Activated CD4-positive, alpha-beta T cell treated with anti-CD3 and anti-CD28 coated beads for 48 hours (primary cell): ENCODE results near the gene CDH26.
"Not testable (repeated sequence)": the region's sequence is repeated elsewhere in the genome, so short reads cannot be mapped to it uniquely, and the experiment has no call there.

Experiments used
- DNase-seq: peaks from one replicate; pipeline ENCODE4 v3.0.0-alpha.2; 2020

The CDH26 gene

DNA sequence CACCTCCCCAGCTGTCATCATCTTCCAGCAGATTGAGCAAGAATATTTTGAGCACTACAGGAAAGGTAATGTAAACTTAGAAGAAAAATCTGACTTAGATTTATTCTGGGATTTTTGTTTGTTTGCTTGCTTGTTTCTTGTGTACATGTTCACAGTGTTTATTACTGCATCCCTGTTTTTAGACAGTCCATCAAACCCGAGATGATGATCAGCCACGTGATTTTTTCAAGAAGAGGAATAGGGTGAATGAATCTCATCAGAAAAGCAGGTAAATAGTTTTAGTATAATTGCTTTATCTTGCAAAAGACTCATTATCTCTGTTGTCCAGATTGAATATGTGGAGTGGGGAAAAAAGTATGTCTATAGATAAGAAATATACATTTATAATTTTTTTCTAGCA, 16.0 kb upstream of the CDH26 start:
- no peak for DNase-seq

DNA sequence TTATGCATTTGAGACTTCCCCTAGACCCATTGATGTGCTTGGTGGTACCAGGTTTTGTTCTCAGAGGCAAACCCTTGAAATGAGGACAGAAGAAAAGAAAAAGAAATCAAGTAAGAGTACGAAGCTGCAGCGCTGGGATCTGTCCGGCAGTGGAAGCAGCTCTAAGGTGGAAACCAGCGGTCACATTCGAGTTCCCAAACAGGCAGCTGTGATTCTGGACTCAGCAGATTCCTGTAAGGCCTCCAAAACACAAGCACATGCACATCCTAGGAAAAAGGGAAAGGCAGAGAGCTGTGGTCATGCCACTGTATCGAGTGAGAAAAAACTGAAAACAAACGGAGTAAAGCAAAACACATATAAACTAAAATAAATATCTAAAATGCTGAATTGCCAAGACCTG, 13.5 kb upstream of the CDH26 start:
- no peak for DNase-seq

DNA sequence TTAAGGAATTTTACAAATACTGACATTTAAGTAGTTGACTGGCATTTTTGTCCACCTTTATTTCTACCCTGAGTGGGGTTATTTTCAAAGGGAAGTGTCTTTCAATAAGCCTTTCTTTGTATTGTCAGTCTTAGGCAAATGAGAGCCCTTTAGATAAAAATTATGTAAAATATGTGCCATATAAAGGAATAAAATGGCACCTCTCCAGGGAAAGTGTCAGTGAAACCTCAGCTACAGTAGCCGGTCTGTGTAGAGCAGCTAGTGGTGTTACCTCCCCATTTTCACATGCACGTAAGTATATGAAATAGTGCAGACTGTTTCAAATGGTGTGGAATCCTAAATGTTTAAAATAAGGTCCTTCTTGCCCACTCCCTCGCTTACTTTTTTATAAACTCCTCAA, 13.0 kb upstream of the CDH26 start:
- DNase-seq = no peak

DNA sequence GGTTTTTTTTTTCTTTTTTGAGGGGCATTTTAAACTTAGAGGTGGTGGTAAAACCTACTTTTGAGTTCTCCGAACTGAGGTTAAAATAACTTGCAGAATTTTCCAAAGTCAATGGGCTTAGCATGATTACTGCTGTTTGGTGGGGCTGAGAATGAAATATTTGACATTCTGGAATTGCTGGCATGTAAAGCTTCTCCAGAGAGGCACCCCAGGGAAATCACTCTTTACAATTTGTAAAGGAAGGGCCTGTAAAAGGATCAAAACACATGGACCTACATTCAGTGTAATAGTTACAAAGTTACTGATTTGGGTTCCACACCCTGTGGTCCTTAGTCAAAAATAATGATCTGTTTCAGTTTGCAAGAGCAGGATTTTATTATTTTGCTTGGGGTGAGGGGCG, 12.5 kb upstream of the CDH26 start:
- DNase-seq = no peak

DNA sequence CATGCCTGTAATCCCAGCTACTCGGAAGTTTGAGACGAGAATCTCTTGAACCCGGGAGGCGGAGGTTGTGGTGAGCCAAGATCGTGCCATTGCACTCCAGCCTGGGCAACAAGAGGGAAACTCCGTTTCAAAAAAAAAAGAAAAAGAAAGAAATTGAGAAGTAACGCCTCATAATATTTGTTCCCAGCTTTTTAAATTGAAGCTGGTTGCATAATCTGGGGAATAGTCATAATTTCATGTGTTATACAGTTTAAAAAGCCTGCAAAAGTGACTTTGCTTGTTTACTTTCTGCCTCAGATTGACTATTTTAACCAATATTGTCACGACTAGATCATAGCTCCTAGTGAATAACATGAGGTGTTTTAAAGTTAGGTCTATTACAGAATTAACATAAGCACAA, 10.8 kb upstream of the CDH26 start:
- DNase-seq = no peak

DNA sequence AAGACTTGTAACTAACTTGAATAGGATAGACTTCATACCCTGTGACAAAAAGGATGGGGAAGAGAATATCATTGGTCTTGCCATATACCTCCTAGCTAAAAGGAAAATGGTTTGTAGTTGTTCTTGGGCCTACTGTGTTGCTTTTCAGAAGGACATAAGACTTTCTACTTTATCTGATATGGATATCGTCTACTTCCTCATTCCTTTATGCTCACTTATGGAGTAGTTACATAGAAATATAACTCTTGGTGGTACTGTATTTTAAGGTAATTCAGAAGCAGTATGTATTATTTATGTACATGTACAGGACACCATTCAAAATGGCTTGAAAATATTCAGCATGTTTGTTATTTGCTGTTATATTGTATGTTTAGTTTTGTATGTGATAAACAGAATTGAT, 10.0 kb upstream of the CDH26 start:
- DNase-seq = no peak

DNA sequence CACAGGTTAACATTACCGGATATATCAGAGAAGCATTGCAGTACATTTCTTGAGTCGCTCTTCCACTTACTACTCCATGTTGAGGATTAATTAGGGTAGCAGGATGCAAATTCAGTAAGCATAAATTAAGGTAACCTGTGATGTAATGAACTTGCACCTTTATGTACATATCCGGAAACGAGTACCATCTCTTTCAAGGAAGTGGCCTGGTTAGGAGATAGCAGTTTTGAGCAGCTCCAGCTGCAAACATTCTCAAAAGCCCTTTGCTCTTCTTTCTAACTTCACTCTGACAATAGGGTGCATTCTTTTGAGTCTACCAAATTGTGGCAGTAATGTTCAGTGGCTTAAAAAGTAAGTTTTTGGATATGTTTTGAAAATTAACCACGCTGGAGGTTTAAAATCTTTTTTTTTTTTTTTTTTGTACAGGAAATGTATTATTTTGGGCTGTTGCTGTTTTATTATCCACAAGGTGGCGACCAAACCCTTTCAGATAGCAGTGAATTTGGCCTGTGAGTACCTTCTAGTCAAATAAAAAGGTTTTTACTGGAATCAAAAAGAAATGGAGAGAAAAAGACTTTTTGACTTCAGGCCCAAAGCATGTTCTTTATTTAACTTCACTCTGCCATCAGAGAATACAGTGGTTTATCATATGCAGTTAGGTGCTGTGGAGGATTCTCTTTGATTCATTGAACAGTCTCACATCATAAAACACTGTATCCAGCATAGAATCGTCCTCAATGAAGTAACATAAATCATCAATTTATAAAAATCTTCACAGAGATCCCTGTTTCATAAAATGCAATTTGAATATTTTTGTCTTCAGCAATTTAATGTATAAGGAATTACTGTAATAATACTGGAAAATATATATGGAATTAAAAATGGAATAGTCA, 9.1 kb upstream of the CDH26 start:
- DNase-seq = peak; percentile 25

DNA sequence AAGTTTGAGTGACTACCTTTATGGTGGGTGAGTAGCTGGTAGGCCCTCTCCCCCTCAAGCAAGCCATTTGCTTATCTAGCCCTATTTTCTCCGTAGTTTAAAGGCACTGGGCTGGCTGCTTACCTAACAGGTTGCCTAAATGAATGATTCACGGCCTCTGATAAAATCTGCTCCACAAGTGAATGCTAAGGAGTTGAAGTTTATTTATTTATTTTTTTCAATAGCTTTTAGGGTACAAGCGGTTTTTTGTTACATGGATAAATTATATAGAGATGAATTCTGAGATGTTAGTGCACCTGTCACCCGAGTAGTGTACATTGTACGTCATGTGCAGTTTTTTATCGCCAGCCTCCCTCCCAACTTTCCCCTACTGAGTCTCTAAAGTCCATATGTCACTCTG, 8.3 kb upstream of the CDH26 start:
- no peak for DNase-seq

DNA sequence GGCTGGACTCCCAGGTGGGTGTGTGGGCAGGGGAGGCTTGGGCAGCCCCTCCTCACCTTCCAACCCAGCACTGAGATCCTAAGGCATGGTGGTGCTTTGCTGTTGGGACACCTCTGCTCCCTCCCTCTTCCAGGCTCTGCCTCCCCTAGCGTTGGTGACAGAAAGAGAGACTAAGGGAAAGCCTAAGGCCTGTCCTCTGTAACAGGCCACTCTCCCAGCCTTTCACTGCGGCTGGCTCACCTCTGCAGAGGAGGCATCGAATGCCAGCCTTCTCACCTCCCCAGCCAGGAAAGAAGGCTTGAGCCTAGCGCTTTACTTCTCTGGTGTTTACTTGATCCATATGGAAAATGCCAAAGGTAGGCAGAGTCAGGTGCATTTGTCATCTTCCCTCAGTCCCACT, 3.5 kb upstream of the CDH26 start:
- DNase-seq = no peak

DNA sequence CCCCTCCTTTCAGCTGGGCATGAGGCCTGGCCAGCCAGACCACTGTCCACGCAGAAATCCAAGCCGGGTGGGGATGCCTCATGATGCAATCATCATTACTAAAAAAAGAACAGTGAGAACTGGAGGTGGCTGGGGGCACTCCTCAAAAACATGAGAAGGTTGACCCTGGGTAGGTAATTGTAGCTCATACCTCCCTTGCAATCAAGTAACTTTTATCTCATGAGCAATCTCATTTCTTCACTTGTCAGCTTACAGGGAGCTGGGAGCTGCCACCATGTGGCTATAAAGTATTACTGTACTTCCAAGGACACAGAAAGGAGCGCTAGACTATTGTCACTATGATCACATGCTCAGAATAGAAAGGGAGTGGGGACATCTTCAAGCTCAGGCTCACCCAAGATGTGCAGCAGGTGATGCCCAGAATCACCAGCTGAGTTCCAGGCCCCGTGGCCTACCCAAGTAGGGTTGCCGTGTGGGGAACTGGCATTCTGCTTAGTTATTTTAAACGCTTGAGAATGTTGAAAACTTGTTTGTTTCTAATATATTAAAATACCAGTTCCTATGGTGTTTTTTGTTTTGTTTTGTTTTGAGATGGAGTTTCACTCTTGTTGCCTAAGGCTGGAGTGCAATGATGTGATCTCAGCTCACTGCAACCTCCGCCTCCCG, 3.0 kb upstream of the CDH26 start:
- DNase-seq = no peak

DNA sequence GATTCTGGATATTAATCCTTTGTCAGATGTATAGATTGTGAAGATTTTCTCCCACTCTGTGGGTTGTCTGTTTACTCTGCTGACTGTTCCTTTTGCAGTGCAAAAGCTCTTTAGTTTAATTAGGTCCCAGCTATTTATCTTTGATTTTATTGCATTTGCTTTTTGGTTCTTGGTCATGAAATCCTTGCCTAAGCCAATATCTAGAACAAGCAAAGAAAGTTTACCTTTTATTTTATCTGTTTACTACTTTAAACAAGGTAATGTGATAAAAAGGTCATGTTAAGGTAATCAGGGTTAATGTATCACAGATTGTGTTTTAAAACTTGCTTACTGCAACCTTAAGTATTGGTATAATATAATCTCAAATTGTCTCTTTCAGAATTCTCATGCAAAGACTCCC, 655 bp upstream of the CDH26 start:
- DNase-seq = not testable (repeated sequence)

DNA sequence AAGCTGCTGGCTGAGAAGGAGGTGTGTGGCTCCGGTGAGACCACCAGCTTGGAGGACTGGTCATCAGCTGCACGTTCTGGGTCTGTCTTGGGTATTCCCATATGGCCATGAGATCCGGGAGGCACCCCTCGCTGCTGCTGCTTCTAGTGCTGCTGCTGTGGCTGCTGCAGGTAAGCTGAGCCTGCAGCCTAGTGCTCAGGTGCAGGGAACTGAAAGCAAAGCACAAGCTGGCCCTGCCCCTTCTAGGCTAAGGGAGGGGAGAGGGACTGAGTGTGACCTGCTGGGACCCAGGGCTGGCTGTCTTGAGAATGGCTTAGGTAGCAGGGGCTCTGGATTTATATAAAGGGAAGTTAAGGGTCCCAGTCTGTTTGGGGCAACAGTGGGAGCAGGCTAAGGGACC, 403 bp downstream of the CDH26 start:
- DNase-seq = no peak

DNA sequence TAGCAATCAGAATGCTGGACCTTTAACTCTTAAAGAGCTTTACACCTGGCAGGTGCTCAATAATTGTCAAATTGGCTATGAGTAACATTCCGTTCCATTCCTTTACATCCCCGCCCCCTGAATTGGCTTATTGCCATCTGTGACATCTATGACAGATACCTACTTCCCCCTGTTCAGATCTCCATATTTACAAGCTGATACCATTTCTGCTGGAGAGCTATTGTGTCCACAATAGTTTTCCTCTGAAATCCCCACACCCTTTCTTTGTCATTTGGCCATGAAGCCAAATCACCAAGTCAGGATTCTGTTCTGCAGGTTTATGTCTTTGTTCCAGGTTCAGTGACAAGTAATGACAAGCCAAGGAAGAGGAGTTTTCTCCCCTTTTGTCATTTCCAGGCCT, 3.2 kb downstream of the CDH26 start:
- no peak for DNase-seq

DNA sequence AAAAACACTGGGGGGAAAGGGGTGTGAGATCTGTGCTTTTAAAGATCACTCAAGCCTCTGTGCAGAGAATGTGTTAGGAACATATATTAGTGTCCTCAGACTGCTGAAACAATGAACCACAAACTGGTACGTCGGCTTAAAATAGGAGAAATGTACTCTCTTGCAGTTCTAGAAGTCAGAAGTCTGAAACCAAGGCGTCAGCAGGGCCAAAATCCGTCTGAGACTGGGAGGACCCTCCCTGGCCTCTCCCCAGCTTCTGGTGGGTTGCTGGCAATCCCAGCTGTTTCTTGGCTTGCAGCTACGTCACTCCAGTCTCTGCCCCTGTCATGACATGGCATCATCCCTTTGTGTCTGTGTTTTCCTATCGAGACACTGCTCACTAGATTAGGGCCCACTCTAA, 3.9 kb downstream of the CDH26 start:
- DNase-seq = no peak

DNA sequence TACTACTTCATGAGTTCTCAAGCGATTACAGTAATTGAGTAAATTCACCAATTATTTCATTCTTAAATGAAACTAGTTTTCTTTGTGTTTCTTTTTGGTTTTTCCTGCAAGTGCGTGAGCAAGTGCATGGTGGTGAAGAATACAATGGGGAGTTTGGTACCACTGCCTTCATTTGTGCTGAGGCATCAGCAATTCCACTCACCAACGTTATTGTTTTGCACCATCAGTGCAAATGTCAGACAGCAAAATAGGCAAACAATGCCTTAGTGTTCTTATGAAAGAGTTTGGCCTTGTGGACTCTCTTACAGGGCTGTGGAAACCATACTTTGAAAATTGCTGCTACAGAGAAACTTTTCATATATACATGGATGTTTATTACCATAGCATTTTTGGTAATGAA, 8.2 kb downstream of the CDH26 start:
- no peak for DNase-seq

DNA sequence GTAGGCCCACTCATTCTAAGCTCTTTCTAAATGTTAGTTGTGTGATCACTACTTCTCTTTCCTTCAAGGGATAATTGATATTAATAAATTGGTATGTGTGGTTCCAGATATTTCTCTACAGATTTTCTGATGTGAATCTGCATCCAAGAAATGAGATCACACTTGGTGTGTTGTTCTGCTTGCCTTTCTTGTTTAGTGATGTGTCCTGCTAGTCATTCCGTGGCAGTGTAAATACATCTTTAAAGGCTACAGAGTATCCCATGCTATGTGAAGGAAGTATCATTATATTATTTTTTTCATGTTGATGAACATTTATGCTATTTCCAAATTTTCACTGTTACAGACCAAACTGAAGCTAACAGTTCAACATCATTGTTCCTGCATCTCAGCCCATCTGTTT, 13.2 kb downstream of the CDH26 start:
- no peak for DNase-seq

DNA sequence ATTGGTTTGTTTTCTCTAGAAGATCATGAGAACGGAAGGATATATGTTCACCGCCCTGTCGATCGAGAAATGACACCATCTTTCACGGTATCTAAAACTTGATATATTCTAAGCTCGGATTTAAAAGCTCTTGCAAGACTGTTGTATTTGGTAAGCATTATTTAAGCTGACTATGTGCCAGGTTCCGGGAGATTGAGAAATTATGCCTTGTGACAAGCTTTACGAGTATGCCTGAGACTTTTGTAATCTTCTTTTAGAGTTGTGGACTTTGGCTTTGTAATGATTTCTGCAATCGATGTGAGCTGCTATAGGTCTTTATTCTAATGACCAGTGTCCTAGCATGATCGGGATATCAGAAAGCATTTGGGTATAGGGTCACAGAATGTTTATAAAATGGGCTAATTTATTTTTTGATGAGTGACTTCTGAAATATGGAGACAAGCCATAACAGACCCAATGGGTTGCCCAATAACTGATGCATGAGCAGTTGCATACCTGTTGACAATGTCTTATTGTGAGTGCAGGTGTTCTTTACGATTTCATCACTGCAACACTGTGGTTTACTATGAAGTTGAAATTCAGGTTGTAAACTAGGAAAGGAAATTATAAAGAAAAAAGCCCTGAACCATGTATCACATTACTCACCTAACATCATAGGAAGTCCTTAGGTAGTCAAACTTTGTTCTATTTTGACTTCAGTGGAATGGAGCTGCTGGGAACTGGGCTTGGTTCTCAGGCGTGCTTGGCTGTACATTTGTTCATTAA, 14.0 kb downstream of the CDH26 start:
- no peak for DNase-seq

DNA sequence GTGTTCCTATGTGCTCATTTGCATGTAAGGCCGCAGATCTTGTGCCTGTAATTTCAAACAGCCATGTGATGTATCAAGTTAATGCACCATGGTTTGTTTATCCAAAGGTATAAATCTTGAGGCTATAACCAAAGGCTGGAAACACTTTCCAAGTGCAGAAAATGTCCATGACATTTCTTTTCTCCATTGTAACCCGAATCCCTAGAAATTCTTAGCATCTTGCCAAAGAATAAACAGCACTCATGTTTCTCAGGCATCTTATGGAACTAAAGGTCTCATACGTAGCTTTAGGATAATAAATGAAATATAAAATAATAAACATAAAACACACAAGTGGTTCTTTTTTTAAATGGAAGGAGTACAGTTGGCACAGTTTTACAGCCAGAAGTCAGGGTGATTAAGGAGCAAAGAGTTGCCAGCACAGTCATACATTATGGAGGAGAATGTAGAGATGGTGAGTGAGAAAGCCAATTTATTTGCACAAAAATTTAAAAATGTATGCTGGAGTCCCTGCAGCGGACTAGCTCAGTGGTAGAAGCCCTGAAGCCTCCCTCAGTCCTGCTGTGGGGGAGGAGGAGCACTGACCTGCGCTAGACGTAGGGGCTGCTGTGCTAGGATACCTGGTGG, 18.0 kb downstream of the CDH26 start:
- DNase-seq = no peak

DNA sequence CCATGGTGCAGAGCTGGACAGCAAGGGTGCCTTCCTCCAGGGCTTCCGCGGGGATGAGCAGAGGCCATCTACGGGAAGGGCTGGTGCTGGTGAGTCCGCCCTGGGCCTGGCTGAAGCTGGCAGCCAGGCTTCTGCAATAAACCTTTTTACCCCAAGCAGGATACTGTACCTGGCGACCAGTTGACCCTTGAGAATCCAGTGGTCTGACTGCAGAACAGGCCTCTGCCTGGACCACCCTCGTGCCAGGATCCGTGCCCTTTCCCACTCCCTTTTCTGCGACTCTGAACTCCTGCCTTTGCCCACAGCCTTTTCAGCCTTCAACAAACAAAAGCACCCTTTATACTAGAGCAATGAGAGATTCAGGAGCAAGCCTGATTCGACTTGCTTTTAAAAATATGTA, 18.9 kb downstream of the CDH26 start:
- no peak for DNase-seq

DNA sequence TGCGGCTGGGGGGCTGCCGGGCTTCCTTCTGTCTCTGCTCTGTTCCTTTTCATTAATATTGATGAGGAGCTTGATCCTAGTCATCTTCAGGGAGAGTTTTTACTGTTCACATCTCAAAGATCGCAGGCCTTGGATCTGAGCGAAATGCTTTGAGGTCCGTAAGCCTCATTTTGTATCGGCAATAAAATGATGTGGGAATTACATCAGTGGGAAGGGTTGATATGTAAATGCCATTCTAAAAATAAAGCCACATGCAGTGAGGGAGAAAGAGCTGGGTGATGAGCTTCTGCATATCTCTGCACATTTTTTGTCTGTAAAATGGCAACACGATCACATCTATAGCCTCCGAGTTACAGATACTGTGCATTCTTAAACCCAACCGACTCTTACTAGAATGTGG, 24.9 kb downstream of the CDH26 start:
- DNase-seq = no peak

DNA sequence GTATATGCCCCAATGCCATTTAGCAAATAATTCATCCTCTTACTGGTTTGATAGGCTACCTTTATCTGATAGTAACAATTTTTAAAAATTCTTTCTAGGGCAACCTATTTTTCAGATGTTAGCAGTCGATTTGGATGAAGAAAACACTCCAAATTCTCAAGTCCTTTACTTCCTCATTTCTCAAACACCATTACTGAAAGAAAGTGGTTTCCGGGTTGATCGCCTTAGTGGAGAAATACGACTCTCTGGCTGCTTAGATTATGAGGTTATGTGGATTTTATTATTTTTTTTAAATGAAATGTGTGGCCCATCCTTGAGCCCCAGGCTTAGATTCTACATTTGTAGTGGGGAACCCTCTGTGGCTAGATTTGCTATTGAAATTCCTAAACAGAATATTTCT, 26.3 kb downstream of the CDH26 start:
- DNase-seq = no peak

DNA sequence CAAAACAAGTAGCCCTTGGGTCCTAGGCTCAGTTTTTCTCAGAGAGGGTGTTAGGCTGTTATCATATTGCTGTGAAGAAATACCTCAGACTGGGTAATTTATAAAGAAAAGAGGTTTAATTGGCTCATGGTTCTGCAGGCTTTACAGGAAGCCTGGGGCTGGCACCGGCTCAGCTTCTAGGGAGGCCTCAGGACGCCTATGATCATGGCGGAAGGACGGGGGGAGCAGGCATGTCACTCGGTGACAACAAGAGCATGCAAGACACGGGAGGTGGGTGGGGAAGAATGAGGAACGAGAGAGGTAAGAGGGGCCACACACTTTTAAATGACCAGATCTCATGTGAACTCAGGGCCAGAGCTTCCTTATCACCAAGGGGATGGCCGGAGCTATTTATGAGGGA, 26.9 kb downstream of the CDH26 start:
- DNase-seq = no peak

DNA sequence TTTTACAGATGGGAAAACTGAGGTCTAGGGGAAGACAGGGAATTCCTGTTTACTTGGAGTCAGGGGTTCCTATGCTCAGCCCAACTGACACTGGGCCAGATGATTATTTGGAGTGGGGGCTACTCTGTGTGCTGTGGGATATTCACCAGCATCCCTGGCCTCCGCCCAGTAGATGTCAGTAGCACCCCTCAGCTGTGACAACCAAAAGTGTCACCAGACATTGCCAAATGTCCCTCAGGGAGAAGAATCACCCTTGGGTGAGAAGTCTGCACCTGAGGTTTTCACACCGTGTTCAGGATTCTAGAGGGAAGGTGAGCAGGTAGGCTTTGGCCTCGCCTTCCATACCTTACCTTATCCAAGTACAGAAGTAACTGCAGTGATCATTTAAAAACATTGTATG, 27.6 kb downstream of the CDH26 start:
- DNase-seq = no peak

DNA sequence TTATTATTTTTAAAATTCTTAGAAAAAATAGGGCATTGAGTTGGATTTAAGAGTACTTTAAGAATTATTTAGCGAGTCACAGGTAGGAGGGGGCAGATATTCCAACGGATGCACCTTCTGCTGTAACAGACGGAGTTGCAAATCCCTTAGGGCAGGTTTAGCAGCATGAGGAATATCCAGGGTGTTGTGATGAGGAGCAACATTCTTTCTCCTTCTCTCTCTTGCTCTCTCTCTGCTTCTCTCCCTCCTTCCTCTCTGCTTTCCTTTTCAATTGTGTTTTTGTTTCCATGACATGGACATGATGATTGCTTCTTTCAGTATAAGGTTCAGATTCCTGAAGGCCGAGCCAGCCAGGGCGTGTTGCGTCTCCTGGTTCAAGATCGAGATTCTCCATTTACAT, 28.9 kb downstream of the CDH26 start:
- no peak for DNase-seq
